Measurements from ENCODE around the gene FLRT1. TPM values are rescaled to one million over a fixed set of nuclear protein-coding genes. Genes with fewer than 3 reads are reported as not detected.

The FLRT1 gene
- total RNA-seq, 1 donor from 2014 or later, result not detected

DNA sequence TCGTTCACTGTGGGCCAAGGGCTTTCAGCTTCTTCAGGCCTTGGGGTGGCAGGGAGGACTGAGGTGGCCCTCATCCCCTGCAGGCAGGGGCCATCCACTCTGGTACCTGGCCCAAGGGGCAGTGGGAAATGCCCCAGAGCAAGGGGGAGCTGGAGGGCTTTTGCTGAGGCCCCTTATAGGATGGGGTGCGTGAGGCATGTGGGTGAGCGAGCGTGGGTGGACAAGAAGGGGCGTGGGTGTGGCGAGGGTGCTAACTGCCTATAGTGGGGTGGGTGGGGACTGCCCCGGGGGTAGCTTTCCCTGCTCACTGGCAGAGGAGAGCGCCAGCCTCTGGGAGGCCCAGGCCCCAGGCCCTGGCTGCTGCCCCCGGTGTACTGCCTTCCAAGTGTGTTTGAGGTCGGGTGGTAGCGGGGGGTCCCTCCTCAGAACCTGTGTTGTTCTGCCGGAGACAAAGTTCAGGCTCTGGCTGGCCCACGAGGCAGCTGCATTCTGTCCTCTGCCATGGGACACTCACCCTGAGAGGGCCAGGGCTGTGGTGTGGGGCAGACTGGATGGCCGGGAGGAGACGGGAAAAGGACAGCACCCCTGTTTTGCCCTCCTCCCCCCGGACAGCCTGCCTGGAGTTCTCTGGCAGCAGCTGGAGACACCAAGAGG, 3.4 kb downstream of the FLRT1 start:
- DNase-seq (ENCODE audit: low spot score), result no peak
- H3K27ac Mint-ChIP-seq (ENCODE audit: unreplicated experiment), result no peak overlapping the region
- TF ChIP-seq, protein P1, sequence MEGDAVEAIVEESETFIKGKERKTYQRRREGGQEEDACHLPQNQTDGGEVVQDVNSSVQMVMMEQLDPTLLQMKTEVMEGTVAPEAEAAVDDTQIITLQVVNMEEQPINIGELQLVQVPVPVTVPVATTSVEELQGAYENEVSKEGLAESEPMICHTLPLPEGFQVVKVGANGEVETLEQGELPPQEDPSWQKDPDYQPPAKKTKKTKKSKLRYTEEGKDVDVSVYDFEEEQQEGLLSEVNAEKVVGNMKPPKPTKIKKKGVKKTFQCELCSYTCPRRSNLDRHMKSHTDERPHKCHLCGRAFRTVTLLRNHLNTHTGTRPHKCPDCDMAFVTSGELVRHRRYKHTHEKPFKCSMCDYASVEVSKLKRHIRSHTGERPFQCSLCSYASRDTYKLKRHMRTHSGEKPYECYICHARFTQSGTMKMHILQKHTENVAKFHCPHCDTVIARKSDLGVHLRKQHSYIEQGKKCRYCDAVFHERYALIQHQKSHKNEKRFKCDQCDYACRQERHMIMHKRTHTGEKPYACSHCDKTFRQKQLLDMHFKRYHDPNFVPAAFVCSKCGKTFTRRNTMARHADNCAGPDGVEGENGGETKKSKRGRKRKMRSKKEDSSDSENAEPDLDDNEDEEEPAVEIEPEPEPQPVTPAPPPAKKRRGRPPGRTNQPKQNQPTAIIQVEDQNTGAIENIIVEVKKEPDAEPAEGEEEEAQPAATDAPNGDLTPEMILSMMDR (IDR thresholded peaks at IDR 0.05; ENCODE audit: unreplicated experiment), result no peak
- H3K27me3 Mint-ChIP-seq (ENCODE audit: unreplicated experiment), result peaks cover 28% of the 10 kb centered on the region
- peaks cover 3% of the 10 kb centered on the region for H3K36me3 Mint-ChIP-seq (ENCODE audit: low read depth, unreplicated experiment)
- no peak overlapping the region for H3K4me3 Mint-ChIP-seq (ENCODE audit: unreplicated experiment)
- peaks cover 2% of the 10 kb centered on the region for H3K4me1 Mint-ChIP-seq (ENCODE audit: unreplicated experiment)
- H3K9me3 Mint-ChIP-seq (ENCODE audit: unreplicated experiment), result no peaks in the 10 kb centered on the region

DNA sequence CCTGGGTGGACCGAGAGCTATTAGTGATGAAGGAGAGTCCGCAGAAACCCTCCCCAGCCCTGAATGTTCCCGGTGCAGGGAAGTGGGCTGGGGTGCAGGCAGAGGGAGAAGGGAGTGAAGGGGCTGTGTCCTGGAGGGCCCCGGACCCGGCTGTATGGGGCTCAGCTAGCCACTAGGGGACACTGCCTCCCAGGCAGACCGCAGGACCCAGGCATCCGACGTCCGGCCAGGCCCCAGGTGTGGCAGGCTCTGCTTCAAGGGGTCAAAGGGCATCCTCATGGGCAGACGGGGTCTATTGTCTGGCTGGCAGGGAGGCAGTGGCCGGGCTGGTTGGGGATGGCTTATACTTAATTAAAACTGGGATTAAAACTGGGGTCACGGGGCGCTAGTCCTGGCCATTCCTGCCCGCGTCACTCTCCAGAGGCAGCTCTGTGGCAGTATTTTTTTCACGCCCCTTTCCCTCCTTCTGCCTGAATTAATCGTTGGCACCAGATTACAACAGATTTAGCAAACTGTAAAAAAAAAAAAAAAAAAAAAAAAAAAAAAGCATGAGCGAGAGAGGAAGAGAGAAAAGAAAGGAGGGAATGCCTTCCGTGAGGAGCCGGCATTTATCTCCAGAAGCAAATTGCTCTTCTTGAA, 5.1 kb downstream of the FLRT1 start:
- TF ChIP-seq, protein P1 (IDR thresholded peaks at IDR 0.05; ENCODE audit: unreplicated experiment), result no peak
- H3K27me3 Mint-ChIP-seq (ENCODE audit: unreplicated experiment), result peaks cover 20% of the 10 kb centered on the region
- DNase-seq (ENCODE audit: low spot score), result no peak
- no peak overlapping the region for H3K27ac Mint-ChIP-seq (ENCODE audit: unreplicated experiment)
- H3K36me3 Mint-ChIP-seq (ENCODE audit: low read depth, unreplicated experiment), result no peaks in the 10 kb centered on the region
- no peaks in the 10 kb centered on the region for H3K9me3 Mint-ChIP-seq (ENCODE audit: unreplicated experiment)
- no peak overlapping the region for H3K4me3 Mint-ChIP-seq (ENCODE audit: unreplicated experiment)
- peaks cover 3% of the 10 kb centered on the region for H3K4me1 Mint-ChIP-seq (ENCODE audit: unreplicated experiment)

DNA sequence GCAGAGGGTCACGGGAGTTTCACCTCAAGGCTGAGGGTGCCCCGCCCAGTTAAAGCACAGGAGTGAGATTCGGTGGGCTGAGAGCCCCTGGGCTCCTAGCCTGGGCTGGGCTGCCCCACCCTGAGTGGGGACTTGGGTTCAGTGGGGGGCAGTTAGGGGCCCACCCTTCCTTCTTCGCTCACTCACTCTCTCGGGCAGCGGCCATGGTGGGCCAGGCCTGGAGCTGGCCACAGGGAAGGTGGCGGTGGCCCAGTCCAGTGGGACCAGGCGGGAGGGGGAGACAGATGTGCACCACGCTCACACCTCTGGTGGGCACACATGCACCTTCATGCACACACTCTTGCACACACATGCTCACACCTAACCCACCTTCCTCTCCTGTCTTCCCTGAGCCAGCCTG, 6.1 kb downstream of the FLRT1 start:
- no peak for DNase-seq (ENCODE audit: low spot score)
- Mint-ChIP-seq H3K27ac (ENCODE audit: unreplicated experiment) (no peak overlapping the region), H3K9me3 (ENCODE audit: unreplicated experiment) (no peaks in the 10 kb centered on the region), H3K36me3 (ENCODE audit: low read depth, unreplicated experiment) (no peaks in the 10 kb centered on the region), H3K4me1 (ENCODE audit: unreplicated experiment) (peaks cover 3% of the 10 kb centered on the region), H3K27me3 (ENCODE audit: unreplicated experiment) (peaks cover 20% of the 10 kb centered on the region), H3K4me3 (ENCODE audit: unreplicated experiment) (no peak overlapping the region)
- TF ChIP-seq, protein P1 (IDR thresholded peaks at IDR 0.05; ENCODE audit: unreplicated experiment), result no peak

DNA sequence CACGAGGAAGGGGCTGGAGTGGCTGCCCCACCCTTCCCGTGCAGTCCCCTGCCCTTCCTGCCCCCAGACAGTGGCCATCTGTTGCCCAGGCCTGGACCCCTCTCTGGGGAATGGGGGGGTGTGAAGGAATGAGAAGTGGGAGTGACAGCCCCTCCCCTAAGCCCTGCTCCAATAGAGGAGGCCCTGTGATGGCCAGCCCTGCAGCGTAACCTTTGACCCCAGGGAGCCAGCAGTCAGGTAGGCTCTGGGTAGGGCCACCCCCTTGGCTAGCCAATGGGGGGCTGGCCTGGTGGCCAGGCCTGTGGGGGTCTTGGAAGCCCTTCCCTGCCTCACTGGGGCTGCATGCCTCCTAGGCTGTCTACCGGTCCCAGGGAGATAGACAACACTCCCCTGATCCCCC, 6.6 kb downstream of the FLRT1 start:
- Mint-ChIP-seq H3K27ac (ENCODE audit: unreplicated experiment) (no peak overlapping the region), H3K27me3 (ENCODE audit: unreplicated experiment) (peaks cover 20% of the 10 kb centered on the region), H3K9me3 (ENCODE audit: unreplicated experiment) (no peaks in the 10 kb centered on the region), H3K4me3 (ENCODE audit: unreplicated experiment) (no peak overlapping the region), H3K4me1 (ENCODE audit: unreplicated experiment) (peaks cover 3% of the 10 kb centered on the region), H3K36me3 (ENCODE audit: low read depth, unreplicated experiment) (no peaks in the 10 kb centered on the region)
- no peak for DNase-seq (ENCODE audit: low spot score)
- TF ChIP-seq, protein P1 (IDR thresholded peaks at IDR 0.05; ENCODE audit: unreplicated experiment), result no peak

DNA sequence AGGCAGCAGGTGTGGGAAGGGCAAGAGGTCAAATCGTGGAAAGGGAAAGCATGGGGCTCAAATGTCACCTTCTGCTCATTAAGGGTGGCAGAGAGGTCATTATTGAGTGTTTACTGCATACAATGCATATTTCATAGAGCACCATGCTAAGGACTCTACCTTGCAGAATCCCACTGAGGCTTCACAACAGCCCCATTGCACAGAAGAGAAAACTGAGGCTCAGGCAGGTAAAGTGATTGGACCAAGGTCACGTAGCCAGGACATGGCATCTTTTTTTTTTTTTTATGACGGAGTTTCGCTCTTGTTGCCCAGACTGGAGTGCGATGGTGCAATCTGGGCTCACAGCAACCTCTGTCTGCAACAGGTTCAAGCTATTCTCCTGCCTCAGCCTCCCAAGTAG, 7.8 kb downstream of the FLRT1 start:
- no peak for DNase-seq (ENCODE audit: low spot score)
- no peaks in the 10 kb centered on the region for H3K9me3 Mint-ChIP-seq (ENCODE audit: unreplicated experiment)
- TF ChIP-seq, protein P1 (IDR thresholded peaks at IDR 0.05; ENCODE audit: unreplicated experiment), result no peak
- H3K27ac Mint-ChIP-seq (ENCODE audit: unreplicated experiment), result no peak overlapping the region
- peaks cover 15% of the 10 kb centered on the region for H3K27me3 Mint-ChIP-seq (ENCODE audit: unreplicated experiment)
- H3K36me3 Mint-ChIP-seq (ENCODE audit: low read depth, unreplicated experiment), result no peaks in the 10 kb centered on the region
- peaks cover 3% of the 10 kb centered on the region for H3K4me1 Mint-ChIP-seq (ENCODE audit: unreplicated experiment)
- H3K4me3 Mint-ChIP-seq (ENCODE audit: unreplicated experiment), result no peak overlapping the region
